HepG2 (cell line): ENCODE measurements around the gene RGS7. TPM values are rescaled to one million over a fixed set of nuclear protein-coding genes. Genes with fewer than 3 reads are reported as not detected.

ENCODE experiments used
- ATAC-seq: fragments of 200-7000 bp; cut with Tn5 transposase; 3 replicates; pipeline ENCODE4 v1.9.1; 2020; ENCODE audit warnings: mild to moderate bottlenecking, moderate library complexity
- BruUV-seq: library from RNA; stranded (reverse); fragments of 400-500 nt; replicated peaks from 2 replicates; lab custom pipeline; 2021; lab: Mats Ljungman, UMichigan
- CTCF ChIA-PET: fragments of 300-600 bp; formaldehyde crosslinking; extraction: SDS; loops from one replicate; lab custom pipeline; 2021; ENCODE audit warnings: low total read pairs, inconsistent platforms, low intra/inter-chr PET ratio; lab: Yijun Ruan, JAX
- POLR2A ChIA-PET: fragments of 350-600 bp; sonication (Branson Sonifier 250); formaldehyde crosslinking; loops from one replicate; lab custom pipeline; 2020; ENCODE audit warnings: antibody characterized with exemption, inconsistent platforms; lab: Yijun Ruan, JAX
- DNase-seq: peaks from one replicate; pipeline ENCODE4 v3.0.0-alpha.2; 2015; ENCODE audit warnings: low spot score
- FAIRE-seq: peaks from 3 replicates; lab custom pipeline; 2011; peaks lifted over from hg19 to GRCh38; lab: Jason Lieb, UNC
- H2AFZ ChIP-seq: one replicate; pipeline ENCODE4 v1.6.1; 2011; ENCODE audit warnings: low read length, inconsistent platforms
- H3K27ac ChIP-seq: fragments of 300-600 bp; 3 replicates; pipeline ENCODE4 v1.8.0; 2011; ENCODE audit warnings: mixed run types, mild to moderate bottlenecking, mixed read lengths, low read length, inconsistent platforms; ENCODE audit not compliant: insufficient read depth; ENCODE audit errors: extremely low read length
- H3K27me3 ChIP-seq, 2 experiments: fragments of 200-600 bp in 1 of 2; 2 replicates in 1 of 2; 3 replicates in 1 of 2; pipeline versions ENCODE4 v1.6.0 to v1.8.0; 2011; ENCODE audit warnings: low read length in 2 of 2, mild to moderate bottlenecking in 2 of 2, moderate library complexity in 2 of 2, inconsistent platforms in 1 of 2; ENCODE audit not compliant: insufficient read depth in 2 of 2, control insufficient read depth in 1 of 2
- H3K36me3 ChIP-seq, 2 experiments: fragments of 200-600 bp in 1 of 2; replicated peaks in 1 of 2; 2 replicates in 1 of 2; 3 replicates in 1 of 2; pipeline versions ENCODE4 v1.5.1 to v1.8.0; 2011; ENCODE audit warnings: low read length in 2 of 2, inconsistent platforms in 1 of 2; ENCODE audit not compliant: insufficient read depth in 2 of 2, control insufficient read depth in 1 of 2
- H3K4me1 ChIP-seq: 2 replicates; pipeline ENCODE4 v1.5.1; 2012; ENCODE audit warnings: low read length, inconsistent platforms; ENCODE audit not compliant: insufficient read depth
- H3K4me2 ChIP-seq: 2 replicates; pipeline ENCODE4 v1.6.0; 2011; ENCODE audit warnings: low read depth, low read length, inconsistent platforms
- H3K4me3 ChIP-seq, 3 experiments: fragments of 200-600 bp in 1 of 3; sonication (generic), shearing (Covaris generic) in 1 of 3; replicated peaks in 1 of 3; 2 replicates each; pipeline ENCODE4 v1.5.1; 2011 to 2016; ENCODE audit warnings: low read length in 3 of 3, inconsistent platforms in 2 of 3, low read depth in 2 of 3, mild to moderate bottlenecking in 2 of 3, control low read depth in 1 of 3, mixed read lengths in 1 of 3; ENCODE audit not compliant: insufficient read depth in 1 of 3
- H3K79me2 ChIP-seq: one replicate; pipeline ENCODE4 v1.6.1; 2011; ENCODE audit warnings: low read length, inconsistent platforms; ENCODE audit not compliant: insufficient read depth
- H3K9ac ChIP-seq: 2 replicates; pipeline ENCODE4 v1.6.0; 2011; ENCODE audit warnings: mild to moderate bottlenecking, low read depth, low read length, inconsistent platforms; ENCODE audit not compliant: insufficient read depth
- H3K9me3 ChIP-seq: 2 replicates; pipeline ENCODE4 v1.5.1; 2012; ENCODE audit warnings: mild to moderate bottlenecking, low read length
- H4K20me1 ChIP-seq: 2 replicates; pipeline ENCODE4 v1.6.0; 2011; ENCODE audit warnings: inconsistent platforms, mild to moderate bottlenecking, low read length, moderate library complexity; ENCODE audit not compliant: insufficient read depth
- ATF7-NPFF ChIP-seq: sonication (generic); formaldehyde crosslinking; IDR thresholded peaks from 2 replicates; pipeline ENCODE4 v1.8.1; 2023; ENCODE audit warnings: mild to moderate bottlenecking, low read depth, missing genetic modification reagents, moderate library complexity
- HNF4A ChIP-seq: sonication (generic); formaldehyde crosslinking; IDR thresholded peaks from 2 replicates; pipeline ENCODE4 v1.4.0; 2020; ENCODE audit warnings: missing genetic modification reagents
- KLF13 ChIP-seq: sonication (generic); formaldehyde crosslinking; IDR thresholded peaks from 2 replicates; pipeline ENCODE4 v1.4.0; 2020; ENCODE audit warnings: mild to moderate bottlenecking, missing genetic modification reagents
- MXI1 ChIP-seq: IDR thresholded peaks from 3 replicates; pipeline ENCODE4 v1.6.1; 2012; ENCODE audit warnings: low read depth, low read length, inconsistent platforms, borderline replicate concordance
- PAF1 ChIP-seq: IDR thresholded peaks from 2 replicates; pipeline ENCODE4 v1.6.1; 2016; ENCODE audit warnings: missing genetic modification reagents, missing compliant biosample characterization
- PBX2 ChIP-seq: IDR thresholded peaks from 2 replicates; pipeline ENCODE4 v1.6.1; 2016; ENCODE audit warnings: control low read depth
- POLR2A ChIP-seq, 2 experiments: IDR thresholded peaks; 2 replicates each; pipeline ENCODE4 v1.6.1; 2011; ENCODE audit warnings: low read depth in 2 of 2, low read length in 2 of 2, mild to moderate bottlenecking in 1 of 2, moderate library complexity in 1 of 2; ENCODE audit not compliant: insufficient read depth in 1 of 2
- SALL2 ChIP-seq: sonication (generic); formaldehyde crosslinking; IDR thresholded peaks from 2 replicates; pipeline ENCODE4 v1.8.1; 2023; ENCODE audit warnings: mild to moderate bottlenecking, missing genetic modification reagents, inconsistent platforms
- SP5 ChIP-seq: IDR thresholded peaks from 2 replicates; pipeline ENCODE4 v1.6.1; 2016; ENCODE audit warnings: low read depth, borderline replicate concordance
- TRIM22 ChIP-seq: fragments of 450-650 bp; IDR thresholded peaks from 2 replicates; pipeline ENCODE4 v1.6.1; 2017
- ZNF207 ChIP-seq: fragments of 450-650 bp; IDR thresholded peaks from 2 replicates; pipeline ENCODE4 v1.6.1; 2016; ENCODE audit warnings: antibody characterized with exemption, borderline replicate concordance
- ZNF281 ChIP-seq: sonication (generic); formaldehyde crosslinking; IDR thresholded peaks from 2 replicates; pipeline ENCODE4 v1.4.0; 2020; ENCODE audit warnings: missing genetic modification reagents, borderline replicate concordance
- ZNF576 ChIP-seq: sonication (generic); formaldehyde crosslinking; IDR thresholded peaks from 2 replicates; pipeline ENCODE4 v1.4.0; 2020; ENCODE audit warnings: mild to moderate bottlenecking, missing genetic modification reagents
- ZNF609 ChIP-seq: sonication (generic); formaldehyde crosslinking; IDR thresholded peaks from 2 replicates; pipeline ENCODE4 v1.4.0; 2020; ENCODE audit warnings: mild to moderate bottlenecking, missing genetic modification reagents, borderline replicate concordance
- ZNF7 ChIP-seq: IDR thresholded peaks from 2 replicates; pipeline ENCODE4 v1.6.1; 2016; ENCODE audit warnings: missing biosample characterization, missing genetic modification reagents
- ZNF720 ChIP-seq: sonication (generic); formaldehyde crosslinking; IDR thresholded peaks from 2 replicates; pipeline ENCODE4 v1.4.0; 2020; ENCODE audit warnings: missing genetic modification reagents
- in situ Hi-C: cut with HindIII; loops from 2 replicates; pipeline ENCODE4 v1.10.0; 2017; ENCODE audit warnings: low pct_unique_long_range_greater_than_20kb; ENCODE audit not compliant: extremely low pct_ligation_motif_present
- intact Hi-C: fragments of 100-400 bp; cut with micrococcal nuclease; formaldehyde crosslinking; loops from one replicate; pipeline ENCODE4 v1.10.0; 2022; ENCODE audit not compliant: unreplicated experiment
- polyA plus RNA-seq, 8 experiments: library from polyadenylated mRNA; depleted of rRNA in 3 of 8; stranded (reverse) in 7 of 8; unstranded in 1 of 8; fragments of >200 nt; fragmentation: Illumina TruSeq in 4 of 8; extraction: Trizol in 4 of 8; gene quantifications; 2 replicates each; pipeline versions ENCODE4 v1.2.1 to v1.2.3, GENCODE V29; 2011 to 2016; ENCODE audit warnings: low read depth in 4 of 8, missing spikeins in 1 of 8, mixed read lengths in 1 of 8; ENCODE audit not compliant: insufficient read depth in 1 of 8
- total RNA-seq, 5 experiments: library from RNA; depleted of rRNA; stranded (reverse); fragments of >200 nt; fragmentation: Illumina TruSeq; extraction: Trizol; gene quantifications; 2 replicates each; pipeline ENCODE4 v1.2.3, GENCODE V29; 2016; ENCODE audit warnings: low read depth in 1 of 5

Gene RGS7
- total and polyA plus RNA-seq, 2 of the 13 experiments (the other 11 are each of a cell fraction or from before 2014, with no cell fraction given), result not detected

- Histone ChIP-seq H3K9ac (no peak overlapping the region), H3K79me2 (no peaks in the 10 kb centered on the region), H3K4me2 (no peak overlapping the region), H3K27ac (no peak overlapping the region), H3K9me3 (no peaks in the 10 kb centered on the region), H4K20me1 (no peaks in the 10 kb centered on the region), H3K4me3 (no peak overlapping the region), H3K36me3 (no peaks in the 10 kb centered on the region), H3K27me3 (no peaks in the 10 kb centered on the region), H3K4me1 (no peaks in the 10 kb centered on the region), H2AFZ (no peak overlapping the region)
- CTCF ChIA-PET, result no interaction called here
- TF ChIP-seq PBX2 (CRISPR knock-in tag) (no peak), MXI1 (no peak), ZNF609 (no peak), ZNF7 (CRISPR knock-in tag) (no peak), ZNF207 (no peak), POLR2A (IDR thresholded peaks at IDR 0.05; ENCODE audit: insufficient read depth in 1 of 2, low read depth in 2 of 2, low read length in 2 of 2) (no peak), TRIM22 (no peak), KLF13 (CRISPR knock-in tag) (no peak), ATF7-NPFF (CRISPR knock-in tag) (no peak), SALL2 (CRISPR knock-in tag) (no peak), SP5 (CRISPR knock-in tag) (no peak), PAF1 (CRISPR knock-in tag) (no peak), ZNF576 (CRISPR knock-in tag) (no peak), ZNF720 (CRISPR knock-in tag) (no peak), HNF4A (CRISPR knock-in tag) (no peak), ZNF281 (no peak)
- POLR2A ChIA-PET, result no interaction called here
- FAIRE-seq (no peak), DNase-seq (no peak), ATAC-seq (no peak)
- in situ Hi-C loops, result no loop called here
- intact Hi-C loops, result no loop called here
- no TSS peak for BruUV-seq
These were observed 553.9 kb downstream of the RGS7 start for GRCh38 chr1:240803151-240803550.
